ENCODE data around the gene LYSMD3.

Gene LYSMD3

DNA sequence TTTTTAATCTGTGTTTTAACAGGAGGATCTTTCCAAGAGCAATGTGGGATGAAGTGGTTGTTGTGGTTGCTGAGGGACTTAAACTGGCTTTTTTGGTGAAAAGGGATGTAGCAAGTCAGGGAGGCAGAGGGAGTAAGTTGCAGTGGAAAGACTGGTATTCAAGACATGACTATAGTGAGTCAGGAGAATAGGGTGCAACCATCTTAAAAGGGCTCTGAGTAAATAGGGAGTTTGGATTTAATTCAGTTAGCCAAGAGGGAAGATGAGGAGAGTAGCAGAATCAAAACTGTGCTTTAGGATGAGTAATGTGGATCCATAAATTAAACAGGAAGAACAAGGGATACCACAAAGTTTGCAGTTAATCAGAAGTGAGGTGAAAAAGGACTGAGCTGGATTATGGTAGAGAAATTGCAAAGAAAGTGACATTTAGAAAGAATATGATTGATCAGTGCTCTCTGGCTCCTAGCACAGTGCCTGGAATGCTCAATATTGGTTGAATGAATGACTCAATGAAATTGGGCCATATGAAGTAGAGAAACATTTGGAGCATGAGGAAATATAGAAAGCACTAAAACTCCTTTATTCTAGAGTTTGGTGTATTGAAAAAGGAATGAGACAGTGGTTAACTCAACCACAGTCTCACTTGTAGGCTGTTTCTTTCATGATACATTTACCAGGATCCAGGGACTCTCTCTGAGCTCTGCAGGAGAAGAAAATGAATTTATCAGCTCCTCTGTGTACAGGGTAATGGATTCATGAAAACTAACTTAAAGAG lies 49.6 kb downstream of the LYSMD3 start:
- DNase-seq: no peak

DNA sequence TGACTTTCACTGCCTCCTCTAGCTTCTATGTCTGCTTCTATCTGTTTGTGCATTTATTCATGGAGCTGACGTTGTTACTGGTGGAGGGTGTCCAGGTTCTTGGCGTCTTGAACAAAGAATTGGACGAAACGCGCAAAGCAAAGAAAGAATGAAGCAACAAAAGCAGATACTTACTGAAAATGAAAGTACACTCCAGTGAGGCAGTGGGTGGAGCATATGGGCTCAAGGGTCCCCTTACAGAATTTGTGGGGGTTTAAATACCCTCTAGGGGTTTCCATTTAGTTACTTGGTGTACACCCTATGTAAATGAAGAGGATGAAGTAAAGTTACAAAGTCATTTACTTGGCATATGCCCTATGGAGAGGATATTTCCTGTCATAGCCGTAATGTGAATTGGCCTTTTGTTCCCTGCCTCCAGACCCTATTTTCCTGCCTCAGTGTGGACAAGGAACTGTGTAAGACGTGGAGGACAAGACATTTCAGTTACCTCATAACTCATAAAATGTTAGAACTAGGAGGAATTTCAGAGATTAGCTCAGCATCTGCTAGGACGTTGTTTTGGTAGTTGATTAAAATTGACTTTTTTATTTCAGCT lies 51.7 kb downstream of the LYSMD3 start:
- no peak for DNase-seq

DNA sequence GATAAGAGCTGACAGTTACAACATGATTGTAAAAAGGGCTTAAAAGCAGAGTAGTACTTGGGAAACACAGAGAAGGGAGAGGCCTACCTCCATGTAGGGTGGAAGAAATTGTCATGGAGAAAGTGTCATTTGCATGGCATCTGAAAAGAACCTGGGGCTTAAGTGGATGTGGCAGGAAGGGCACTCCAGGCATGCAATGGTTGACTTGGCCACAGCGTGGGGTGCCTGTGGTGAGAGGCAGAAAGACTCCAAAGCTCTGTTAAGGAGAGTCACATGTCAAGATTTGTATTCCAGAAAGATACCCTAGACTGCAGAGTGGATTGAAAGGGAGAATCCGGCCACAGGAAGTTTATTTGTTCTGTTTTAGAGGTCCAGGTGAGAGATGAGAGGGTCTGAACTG lies 52.3 kb downstream of the LYSMD3 start:
- no peak for DNase-seq

DNA sequence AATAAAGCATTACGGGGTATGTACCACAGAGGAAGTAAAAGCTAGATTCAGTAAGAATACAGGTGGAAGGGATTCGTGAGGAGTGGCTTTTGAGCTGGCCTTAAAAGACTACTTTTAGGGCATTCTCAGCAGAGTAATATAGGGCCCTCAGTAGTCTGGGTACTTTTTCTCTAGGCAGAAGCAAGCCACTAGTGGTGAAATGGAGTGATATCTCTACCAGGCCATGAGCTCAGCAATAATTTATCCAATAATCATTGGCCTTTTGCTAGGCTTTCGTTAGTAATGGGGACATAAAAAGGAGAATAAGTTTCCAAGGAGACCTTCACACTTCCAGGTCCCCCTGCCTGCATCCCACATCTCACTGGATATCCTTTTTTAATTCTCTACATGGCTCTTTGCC lies 53.0 kb downstream of the LYSMD3 start:
- DNase-seq: no peak

DNA sequence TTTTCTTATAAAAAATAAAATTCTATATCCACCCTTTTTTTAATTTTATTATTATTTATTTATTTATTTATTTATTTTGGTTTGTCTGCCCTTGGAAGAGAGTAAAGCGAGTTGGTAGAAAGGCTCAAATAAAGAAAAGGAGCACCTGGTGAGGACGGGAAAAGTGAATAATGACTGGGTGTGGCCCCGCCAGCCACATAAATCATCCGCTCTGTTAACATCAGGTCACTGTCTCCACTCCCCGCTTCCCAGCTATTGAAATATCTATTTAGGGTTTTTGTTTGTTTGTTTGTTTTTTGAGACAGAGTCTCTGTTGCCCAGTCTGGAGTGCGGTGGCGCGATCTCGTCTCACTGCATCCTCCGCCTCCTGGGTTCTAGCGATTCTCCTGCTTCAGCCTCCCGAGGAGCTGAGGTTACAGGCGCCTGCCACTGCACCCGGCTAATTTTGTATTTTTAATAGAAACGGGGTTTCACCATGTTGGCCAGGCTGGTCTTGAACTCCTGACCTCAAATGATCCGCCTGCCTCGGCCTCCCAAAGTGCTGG lies 53.9 kb downstream of the LYSMD3 start:
- no peak for DNase-seq

DNA sequence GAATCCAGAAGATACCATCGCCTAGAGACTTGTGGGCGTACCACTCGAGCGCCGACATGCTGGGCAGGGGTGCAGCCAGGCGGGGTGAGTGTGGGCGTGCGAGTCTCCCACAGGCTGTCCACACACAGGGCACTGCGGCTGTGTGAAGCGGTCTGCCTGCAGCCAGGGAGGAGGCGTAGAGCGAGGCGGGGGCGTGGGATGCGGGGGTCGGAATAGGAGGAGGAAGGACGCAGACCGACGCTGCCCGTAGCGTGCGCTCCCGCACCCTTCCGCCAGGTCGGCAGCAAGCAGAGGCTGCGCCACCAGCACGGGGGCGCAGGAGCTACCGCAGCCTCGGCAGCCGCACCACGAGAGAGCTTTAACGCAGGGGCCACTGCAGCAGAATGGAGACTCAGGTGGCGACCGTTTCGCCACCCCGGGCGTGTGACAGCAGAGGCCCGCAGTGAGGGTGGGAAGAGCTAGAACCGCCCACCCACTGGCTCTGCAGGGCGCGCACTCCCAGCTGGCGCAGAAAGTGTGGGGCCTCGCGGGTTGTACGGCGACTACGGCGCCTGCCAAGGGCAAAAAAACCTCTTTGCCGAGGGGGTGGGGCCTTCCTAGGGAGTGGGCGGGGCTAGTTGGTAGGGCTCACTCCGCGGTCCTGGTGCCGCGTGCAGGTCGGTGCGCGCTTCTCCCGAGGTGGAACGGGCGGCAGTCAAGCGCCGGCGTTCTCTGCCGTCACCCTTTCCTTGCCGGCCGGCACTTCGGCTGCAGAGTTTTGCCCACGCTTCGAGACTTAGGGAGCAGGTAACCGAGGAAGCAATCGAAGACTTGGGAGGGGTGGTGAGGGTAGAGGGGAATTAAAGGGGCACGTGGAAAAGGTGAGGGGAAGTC lies 54.9 kb downstream of the LYSMD3 start, which contains the start of the genes MBLAC2 and POLR3G:
TSS of gene MBLAC2 (minus strand) at position 537 of the 873 bp plus-strand sequence. CDS start at position 58, 479 bp downstream.
TSS of gene POLR3G (plus strand) at position 630 of the 873 bp plus-strand sequence. CDS start 10,704 bp downstream, outside the sequence.
- DNase-seq: peak; percentile 81 to 88

DNA sequence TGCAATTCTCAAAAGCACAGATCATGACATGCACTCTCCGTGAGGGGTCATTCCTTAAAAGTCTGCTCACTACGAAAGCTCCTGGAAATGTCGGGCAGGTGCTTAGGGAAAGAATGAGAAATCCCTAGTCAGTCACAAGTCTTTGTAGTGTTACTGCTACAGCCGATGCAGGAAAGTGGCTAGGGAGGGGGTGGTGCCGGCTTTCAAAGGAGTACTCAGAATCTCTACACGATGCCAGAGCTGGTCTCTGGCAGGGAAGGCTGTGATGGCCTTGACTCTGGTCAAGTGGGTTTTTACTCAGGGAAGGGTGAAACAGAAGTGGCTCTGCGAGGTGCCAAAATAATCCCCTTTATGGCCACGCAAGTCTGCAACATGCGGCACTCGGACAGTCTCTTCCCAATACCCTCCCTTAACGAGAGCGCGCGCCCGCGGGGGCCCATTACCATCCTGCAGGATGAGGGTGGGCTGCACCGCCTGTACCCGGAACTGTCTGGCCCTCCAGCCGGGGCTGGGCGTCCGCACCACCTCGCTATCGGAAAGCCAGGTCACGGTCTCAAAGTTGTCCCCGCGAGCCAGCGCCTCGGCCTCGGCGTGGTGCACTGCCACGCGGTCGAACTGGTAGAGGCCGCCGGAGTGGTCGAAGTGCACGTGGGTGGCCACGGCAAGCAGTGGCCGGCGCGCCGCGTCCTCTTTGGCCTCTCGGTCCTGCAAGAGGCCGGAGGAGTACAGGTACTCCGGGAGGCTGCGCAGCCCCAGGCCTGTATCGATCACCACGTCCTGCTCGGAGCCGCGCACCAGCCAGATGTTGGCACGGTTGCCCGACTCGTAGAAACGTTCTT lies 55.8 kb downstream of the LYSMD3 start:
- peak; percentile 18 to 25 for DNase-seq

DNA sequence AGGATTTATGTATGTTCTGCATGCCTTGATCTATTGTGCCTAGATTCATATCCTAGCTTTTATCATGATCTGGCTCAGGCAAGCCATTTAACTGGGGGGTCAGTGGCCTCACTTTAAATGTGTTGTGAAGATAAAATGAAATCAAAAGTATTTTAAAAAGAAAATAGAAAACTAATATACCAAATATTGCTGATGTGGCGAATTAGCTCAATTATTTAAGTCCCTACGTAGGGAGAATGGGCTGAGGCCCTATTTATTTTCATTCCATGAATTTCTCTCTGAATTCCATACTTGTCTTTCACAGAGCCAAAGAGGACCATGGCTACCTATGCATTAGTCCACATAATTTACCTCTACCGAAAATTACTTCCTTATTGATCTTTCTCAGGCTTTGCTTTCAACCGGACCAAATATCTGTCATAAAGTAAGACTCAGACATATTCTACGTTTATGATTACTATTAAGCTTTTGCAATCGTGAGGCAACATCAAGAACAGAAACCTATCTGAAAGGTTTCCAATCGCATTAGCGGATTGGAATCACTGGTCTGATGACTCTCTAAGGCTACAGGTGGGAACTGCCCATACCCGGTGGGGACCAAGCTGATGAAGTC lies 56.5 kb downstream of the LYSMD3 start:
- no peak for DNase-seq
